HUES6 (cell line): ENCODE results near the gene AFG1L.
"Not testable (repeated sequence)": the region's sequence is repeated elsewhere in the genome, so short reads cannot be mapped to it uniquely, and the experiment has no call there.

ENCODE experiments used
- H3K27ac ChIP-seq: 2 replicates; pipeline ENCODE4 v1.7.0; 2013; ENCODE audit warnings: low read depth, mild to moderate bottlenecking, low read length, inconsistent platforms
- H3K27me3 ChIP-seq: 2 replicates; pipeline ENCODE4 v1.6.1; 2013; ENCODE audit warnings: low read length; ENCODE audit not compliant: control insufficient read depth, insufficient read depth
- H3K36me3 ChIP-seq: 2 replicates; pipeline ENCODE4 v1.6.1; 2013; ENCODE audit warnings: low read length; ENCODE audit not compliant: control insufficient read depth, insufficient read depth
- H3K4me1 ChIP-seq: 2 replicates; pipeline ENCODE4 v1.6.1; 2013; ENCODE audit warnings: low read length; ENCODE audit not compliant: control insufficient read depth, insufficient read depth
- H3K4me3 ChIP-seq: 2 replicates; pipeline ENCODE4 v1.5.1; 2013; ENCODE audit warnings: low read depth, low read length
- H3K9ac ChIP-seq: one replicate; pipeline ENCODE4 v1.6.1; 2013; ENCODE audit warnings: mild to moderate bottlenecking, low read length
- H3K9me3 ChIP-seq: 2 replicates; pipeline ENCODE4 v1.6.1; 2013; ENCODE audit warnings: low read depth, low read length; ENCODE audit not compliant: control insufficient read depth, insufficient read depth

The AFG1L gene

DNA sequence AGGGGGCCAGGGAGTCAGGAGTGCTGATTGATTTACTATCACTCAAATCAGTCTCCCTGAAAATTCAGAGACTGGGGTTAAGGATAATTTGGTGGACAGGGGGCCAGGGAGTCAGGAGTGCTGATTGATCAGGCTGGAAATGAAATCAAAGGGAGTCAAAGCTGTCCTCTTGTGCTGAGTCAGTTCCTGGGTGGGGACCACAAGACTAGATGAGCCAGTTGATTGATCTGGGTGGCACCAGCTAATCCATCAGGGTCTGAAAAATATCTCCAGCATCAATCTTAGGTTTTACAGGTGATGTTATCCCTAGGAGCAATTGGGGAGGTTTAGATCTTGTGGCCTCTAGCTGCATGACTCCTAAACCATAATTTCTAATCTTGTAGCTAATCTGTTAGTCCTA, 6.1 kb upstream of the AFG1L start:
- Histone ChIP-seq H3K27me3 (no peaks in the 10 kb centered on the region), H3K4me1 (no peaks in the 10 kb centered on the region), H3K36me3 (no peaks in the 10 kb centered on the region), H3K4me3 (no peak overlapping the region), H3K9me3 (no peaks in the 10 kb centered on the region), H3K9ac (no peak overlapping the region), H3K27ac (no peak overlapping the region)

DNA sequence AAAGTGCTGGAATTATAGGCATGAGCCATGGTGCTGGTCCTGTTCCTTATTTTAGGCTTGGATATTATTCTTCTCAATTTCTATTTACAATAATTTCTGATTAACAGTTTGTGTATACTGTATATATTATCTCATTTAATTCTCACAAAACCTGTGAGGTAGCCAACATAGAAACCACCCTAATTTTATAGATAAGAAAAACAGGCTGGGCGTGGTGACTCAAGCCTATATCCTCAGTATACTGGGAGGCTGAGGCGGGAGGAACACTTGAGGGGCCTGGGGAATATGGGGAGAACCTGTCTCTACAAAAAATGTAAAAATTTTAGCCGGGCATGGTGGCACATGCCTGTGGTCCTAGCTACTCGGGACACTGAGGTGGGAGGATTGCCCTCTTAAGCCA, 3.8 kb upstream of the AFG1L start:
- Histone ChIP-seq H3K4me3 (no peak overlapping the region), H3K36me3 (no peaks in the 10 kb centered on the region), H3K27ac (no peak overlapping the region), H3K9ac (no peak overlapping the region), H3K27me3 (no peaks in the 10 kb centered on the region), H3K9me3 (no peaks in the 10 kb centered on the region), H3K4me1 (no peaks in the 10 kb centered on the region; the same call in 1 of the 2 replicates)

GRCh38 chr6:108292561-108292960, 2.3 kb upstream of the AFG1L start:
- H3K9ac ChIP-seq, H3K27ac ChIP-seq, H3K36me3 ChIP-seq, H3K4me3 ChIP-seq, H3K9me3 ChIP-seq, H3K27me3 ChIP-seq, H3K4me1 ChIP-seq: not testable (repeated sequence)

DNA sequence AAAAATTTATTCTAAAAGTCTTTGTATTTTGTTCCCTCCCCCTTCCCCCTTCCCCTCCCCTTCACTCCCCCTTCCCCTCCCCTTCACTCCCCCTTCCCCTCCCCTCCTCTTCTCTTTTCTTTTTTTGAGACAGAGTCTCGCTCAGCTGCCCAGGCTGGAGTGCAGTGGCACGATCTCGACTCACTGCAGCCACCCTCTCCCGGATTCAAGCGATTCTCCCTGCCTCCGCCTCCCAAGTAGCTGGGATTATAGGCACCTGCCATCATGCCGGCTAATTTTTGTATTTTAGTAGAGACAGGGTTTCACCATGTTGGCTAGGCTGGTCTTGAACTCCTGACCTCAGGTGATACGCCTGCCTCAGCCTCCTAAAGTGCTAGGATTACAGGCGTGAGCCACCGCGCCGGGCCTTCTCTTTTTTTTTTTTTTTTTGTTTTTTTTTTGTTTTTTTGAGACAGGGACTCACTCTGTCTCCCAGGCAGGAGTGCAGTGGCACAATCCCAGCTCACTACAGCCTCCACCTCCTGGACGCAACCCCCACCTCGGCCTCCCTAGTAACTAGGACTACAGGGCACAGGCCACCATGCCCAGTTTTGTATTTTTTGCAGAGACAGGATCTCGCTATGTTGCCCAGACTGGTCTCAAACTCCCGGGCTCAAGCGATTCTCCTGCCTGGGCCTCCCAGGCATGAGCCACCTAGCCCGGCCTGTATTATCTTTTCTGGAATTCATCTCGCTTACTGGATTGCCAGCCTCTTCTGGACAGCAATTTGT, 1.1 kb upstream of the AFG1L start:
- H3K9ac ChIP-seq = peak overlapping the region; percentile 89
- no peaks in the 10 kb centered on the region for H3K9me3 ChIP-seq
- no peak overlapping the region for H3K27ac ChIP-seq
- H3K27me3 ChIP-seq = no peaks in the 10 kb centered on the region
- H3K4me1 ChIP-seq = no peaks in the 10 kb centered on the region; the same call in 1 of the 2 replicates
- no peaks in the 10 kb centered on the region for H3K36me3 ChIP-seq
- H3K4me3 ChIP-seq = peak overlapping the region; percentile 89

GRCh38 chr6:108294297-108294726, 542 bp upstream of the AFG1L start:
- Histone ChIP-seq H3K9ac (peak overlapping the region; percentile 89), H3K4me1 (no peaks in the 10 kb centered on the region; the same call in 1 of the 2 replicates), H3K4me3 (peak overlapping the region; percentile 89), H3K36me3 (no peaks in the 10 kb centered on the region), H3K27me3 (no peaks in the 10 kb centered on the region), H3K27ac (peak overlapping the region; percentile 84; the same call in 1 of the 2 replicates), H3K9me3 (no peaks in the 10 kb centered on the region)

DNA sequence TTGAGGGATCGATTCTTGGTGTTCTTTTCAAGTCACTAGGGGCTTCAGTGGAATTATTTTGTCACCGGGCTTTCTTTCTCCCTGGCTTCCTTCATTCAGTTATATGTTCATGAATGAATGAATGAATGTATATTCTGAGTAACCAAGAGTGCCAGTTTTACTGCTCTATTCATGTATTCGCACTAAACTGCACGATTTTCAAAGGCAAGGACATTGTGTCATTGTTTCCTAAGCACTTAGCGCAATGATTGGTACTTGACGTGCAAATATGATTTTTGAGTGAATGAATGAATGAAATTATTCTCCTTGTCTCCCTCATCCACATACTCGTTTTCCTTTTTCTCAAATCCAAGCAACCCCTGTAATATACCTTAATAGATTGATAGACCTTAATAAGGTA, 822 bp downstream of the AFG1L start:
- H3K36me3 ChIP-seq = no peaks in the 10 kb centered on the region
- no peaks in the 10 kb centered on the region; the same call in 1 of the 2 replicates for H3K4me1 ChIP-seq
- no peaks in the 10 kb centered on the region for H3K27me3 ChIP-seq
- peak overlapping the region; percentile 89 for H3K4me3 ChIP-seq
- H3K27ac ChIP-seq = peak overlapping the region; percentile 84; the same call in 1 of the 2 replicates
- H3K9me3 ChIP-seq = no peaks in the 10 kb centered on the region
- peak overlapping the region; percentile 89 for H3K9ac ChIP-seq

- peaks cover 5% of the 10 kb centered on the region; the same call in 1 of the 2 replicates for H3K4me1 ChIP-seq
- 0 out of 2 replicates have a peak, but pooled peaks cover 3% of the 10 kb centered on the region for H3K9me3 ChIP-seq
- no peak overlapping the region for H3K27ac ChIP-seq
- H3K4me3 ChIP-seq = no peak overlapping the region
- H3K9ac ChIP-seq = no peak overlapping the region
- H3K36me3 ChIP-seq = no peaks in the 10 kb centered on the region
- H3K27me3 ChIP-seq = no peaks in the 10 kb centered on the region
Observed at GRCh38 chr6:108302386-108302785, 7.5 kb downstream of the AFG1L start.

- Histone ChIP-seq H3K4me1 (peaks cover 5% of the 10 kb centered on the region; the same call in 1 of the 2 replicates), H3K36me3 (no peaks in the 10 kb centered on the region), H3K27ac (no peak overlapping the region), H3K9ac (no peak overlapping the region), H3K4me3 (no peak overlapping the region), H3K27me3 (no peaks in the 10 kb centered on the region), H3K9me3 (0 out of 2 replicates have a peak, but pooled peaks cover 3% of the 10 kb centered on the region)
Observed at GRCh38 chr6:108304646-108305045, 9.8 kb downstream of the AFG1L start.

- not testable (repeated sequence) for H3K27ac ChIP-seq, H3K36me3 ChIP-seq, H3K27me3 ChIP-seq, H3K4me3 ChIP-seq, H3K9ac ChIP-seq, H3K9me3 ChIP-seq, H3K4me1 ChIP-seq
Observed at GRCh38 chr6:108308641-108309040, 13.8 kb downstream of the AFG1L start.

GRCh38 chr6:108309844-108310243, 15.0 kb downstream of the AFG1L start:
- Histone ChIP-seq H3K4me3 (no peak overlapping the region), H3K27me3 (no peaks in the 10 kb centered on the region), H3K27ac (no peak overlapping the region), H3K9ac (no peak overlapping the region), H3K36me3 (no peaks in the 10 kb centered on the region), H3K4me1 (peaks cover 4% of the 10 kb centered on the region), H3K9me3 (no peaks in the 10 kb centered on the region)

GRCh38 chr6:108312605-108313004, 17.8 kb downstream of the AFG1L start:
- no peaks in the 10 kb centered on the region for H3K27me3 ChIP-seq
- no peaks in the 10 kb centered on the region for H3K36me3 ChIP-seq
- H3K9ac ChIP-seq = no peak overlapping the region
- peaks cover 3% of the 10 kb centered on the region; the same call in 1 of the 2 replicates for H3K4me1 ChIP-seq
- no peak overlapping the region for H3K4me3 ChIP-seq
- H3K9me3 ChIP-seq = no peaks in the 10 kb centered on the region
- H3K27ac ChIP-seq = no peak overlapping the region
